ENCODE data around the gene DPH5.

Gene DPH5

GRCh38 chr1:101013776-101014175 is 11.8 kb downstream of the DPH5 start:
- TF ChIP-seq, protein P1, sequence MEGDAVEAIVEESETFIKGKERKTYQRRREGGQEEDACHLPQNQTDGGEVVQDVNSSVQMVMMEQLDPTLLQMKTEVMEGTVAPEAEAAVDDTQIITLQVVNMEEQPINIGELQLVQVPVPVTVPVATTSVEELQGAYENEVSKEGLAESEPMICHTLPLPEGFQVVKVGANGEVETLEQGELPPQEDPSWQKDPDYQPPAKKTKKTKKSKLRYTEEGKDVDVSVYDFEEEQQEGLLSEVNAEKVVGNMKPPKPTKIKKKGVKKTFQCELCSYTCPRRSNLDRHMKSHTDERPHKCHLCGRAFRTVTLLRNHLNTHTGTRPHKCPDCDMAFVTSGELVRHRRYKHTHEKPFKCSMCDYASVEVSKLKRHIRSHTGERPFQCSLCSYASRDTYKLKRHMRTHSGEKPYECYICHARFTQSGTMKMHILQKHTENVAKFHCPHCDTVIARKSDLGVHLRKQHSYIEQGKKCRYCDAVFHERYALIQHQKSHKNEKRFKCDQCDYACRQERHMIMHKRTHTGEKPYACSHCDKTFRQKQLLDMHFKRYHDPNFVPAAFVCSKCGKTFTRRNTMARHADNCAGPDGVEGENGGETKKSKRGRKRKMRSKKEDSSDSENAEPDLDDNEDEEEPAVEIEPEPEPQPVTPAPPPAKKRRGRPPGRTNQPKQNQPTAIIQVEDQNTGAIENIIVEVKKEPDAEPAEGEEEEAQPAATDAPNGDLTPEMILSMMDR (conservative IDR thresholded peaks at IDR 0.05) = no peak
- no peak overlapping the region for H3K27ac ChIP-seq

- TF ChIP-seq, protein P1 (conservative IDR thresholded peaks at IDR 0.05) = no peak
- no peak overlapping the region for H3K27ac ChIP-seq
Observed at GRCh38 chr1:101008229-101008834, 17.3 kb downstream of the DPH5 start.

- H3K27ac ChIP-seq = no peak overlapping the region
- TF ChIP-seq, protein P1 (conservative IDR thresholded peaks at IDR 0.05) = no peak
Observed at GRCh38 chr1:101006553-101006952, 19.0 kb downstream of the DPH5 start.

GRCh38 chr1:101005871-101006270 is 19.7 kb downstream of the DPH5 start:
- H3K27ac ChIP-seq = no peak overlapping the region
- TF ChIP-seq, protein P1 (conservative IDR thresholded peaks at IDR 0.05) = no peak

GRCh38 chr1:101005183-101005582 is 20.4 kb downstream of the DPH5 start:
- TF ChIP-seq, protein P1 (conservative IDR thresholded peaks at IDR 0.05) = no peak
- no peak overlapping the region for H3K27ac ChIP-seq

- TF ChIP-seq, protein P1 (conservative IDR thresholded peaks at IDR 0.05) = no peak
- H3K27ac ChIP-seq = no peak overlapping the region; the same call in 1 of the 2 replicates
Observed at GRCh38 chr1:101004670-101005069, 20.9 kb downstream of the DPH5 start.

- H3K27ac ChIP-seq = no peak overlapping the region; the same call in 1 of the 2 replicates
- TF ChIP-seq, protein P1 (conservative IDR thresholded peaks at IDR 0.05) = no peak
Observed at GRCh38 chr1:101004061-101004460, 21.5 kb downstream of the DPH5 start.

All from VCaP (cell line).